OCI-LY3 (cell line): Measurements from ENCODE around the gene TUFT1.

ENCODE experiments used
- H2AFZ ChIP-seq: fragments of 200-600, 300-600 bp; shearing (Covaris generic); 2 replicates; pipeline ENCODE4 v1.6.0; 2014; ENCODE audit warnings: antibody characterized with exemption, low read depth, low read length
- H3K27ac ChIP-seq: fragments of 200-600, 300-600 bp; sonication (generic); 2 replicates; pipeline ENCODE4 v1.5.1; 2014; ENCODE audit warnings: mild to moderate bottlenecking, low read length, moderate library complexity, mixed read lengths
- H3K27me3 ChIP-seq: fragments of 200-600, 300-600 bp; sonication (generic); 2 replicates; pipeline ENCODE4 v1.6.1; 2014; ENCODE audit warnings: low read depth, low read length, mixed read lengths
- H3K36me3 ChIP-seq: fragments of 200-600, 300-600 bp; sonication (generic); replicated peaks from 2 replicates; pipeline ENCODE3; 2014; ENCODE audit warnings: low read depth, low read length, mixed read lengths
- H3K4me1 ChIP-seq: fragments of 300-600, 200-600 bp; sonication (generic); 2 replicates; pipeline ENCODE4 v1.6.1; 2014; ENCODE audit warnings: low read length, mixed read lengths
- H3K4me2 ChIP-seq: fragments of 200-600, 300-600 bp; sonication (generic); 2 replicates; pipeline ENCODE4 v1.6.1; 2014; ENCODE audit warnings: low read length, mixed read lengths
- H3K4me3 ChIP-seq: fragments of 300-600, 200-600 bp; sonication (generic); 2 replicates; pipeline ENCODE4 v1.5.1; 2014; ENCODE audit warnings: antibody characterized with exemption, mild to moderate bottlenecking, low read length, moderate library complexity
- H3K79me2 ChIP-seq: fragments of 300-600, 200-600 bp; shearing (Covaris generic); 2 replicates; pipeline ENCODE4 v1.6.1; 2014; ENCODE audit warnings: mild to moderate bottlenecking, low read length, mixed read lengths
- H3K9ac ChIP-seq: fragments of 300-600, 200-600 bp; shearing (Covaris generic); 2 replicates; pipeline ENCODE4 v1.6.0; 2014; ENCODE audit warnings: mild to moderate bottlenecking, low read length, moderate library complexity
- H3K9me3 ChIP-seq: fragments of 200-600, 300-600 bp; shearing (Covaris generic); 2 replicates; pipeline ENCODE4 v1.6.1; 2014; ENCODE audit warnings: low read length, mixed read lengths; ENCODE audit not compliant: insufficient read depth
- H4K20me1 ChIP-seq: fragments of 200-600, 300-600 bp; sonication (generic); 2 replicates; pipeline ENCODE4 v1.6.1; 2016; ENCODE audit warnings: low read length, mixed read lengths; ENCODE audit not compliant: insufficient read depth
- EZH2phosphoT487 ChIP-seq: fragments of 200-600 bp; shearing (Covaris generic); IDR thresholded peaks from 2 replicates; pipeline ENCODE4 v1.6.1; 2018; ENCODE audit warnings: antibody characterized with exemption, mixed run types, low read depth
- TF ChIP-seq, protein P1 (sequence below): fragments of 200-600, 300-600 bp; sonication (generic); IDR thresholded peaks from 2 replicates; pipeline ENCODE4 v1.5.1; 2014; ENCODE audit warnings: antibody characterized with exemption, low read length, low read depth

Gene TUFT1

GRCh38 chr1:151553659-151554058 is 13.6 kb downstream of the TUFT1 start:
- no peak for TF ChIP-seq EZH2phosphoT487
- TF ChIP-seq, protein P1, sequence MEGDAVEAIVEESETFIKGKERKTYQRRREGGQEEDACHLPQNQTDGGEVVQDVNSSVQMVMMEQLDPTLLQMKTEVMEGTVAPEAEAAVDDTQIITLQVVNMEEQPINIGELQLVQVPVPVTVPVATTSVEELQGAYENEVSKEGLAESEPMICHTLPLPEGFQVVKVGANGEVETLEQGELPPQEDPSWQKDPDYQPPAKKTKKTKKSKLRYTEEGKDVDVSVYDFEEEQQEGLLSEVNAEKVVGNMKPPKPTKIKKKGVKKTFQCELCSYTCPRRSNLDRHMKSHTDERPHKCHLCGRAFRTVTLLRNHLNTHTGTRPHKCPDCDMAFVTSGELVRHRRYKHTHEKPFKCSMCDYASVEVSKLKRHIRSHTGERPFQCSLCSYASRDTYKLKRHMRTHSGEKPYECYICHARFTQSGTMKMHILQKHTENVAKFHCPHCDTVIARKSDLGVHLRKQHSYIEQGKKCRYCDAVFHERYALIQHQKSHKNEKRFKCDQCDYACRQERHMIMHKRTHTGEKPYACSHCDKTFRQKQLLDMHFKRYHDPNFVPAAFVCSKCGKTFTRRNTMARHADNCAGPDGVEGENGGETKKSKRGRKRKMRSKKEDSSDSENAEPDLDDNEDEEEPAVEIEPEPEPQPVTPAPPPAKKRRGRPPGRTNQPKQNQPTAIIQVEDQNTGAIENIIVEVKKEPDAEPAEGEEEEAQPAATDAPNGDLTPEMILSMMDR: no peak
- Histone ChIP-seq H3K4me2 (no peak overlapping the region), H3K9ac (no peak overlapping the region), H3K4me1 (no peaks in the 10 kb centered on the region), H2AFZ (no peak overlapping the region), H3K27me3 (0 out of 2 replicates have a peak, but pooled peaks cover 6% of the 10 kb centered on the region), H3K9me3 (no peaks in the 10 kb centered on the region), H3K4me3 (no peak overlapping the region), H3K79me2 (no peaks in the 10 kb centered on the region), H3K36me3 (no peaks in the 10 kb centered on the region), H3K27ac (no peak overlapping the region), H4K20me1 (no peaks in the 10 kb centered on the region)

- Histone ChIP-seq H3K9me3 (no peaks in the 10 kb centered on the region), H3K27ac (no peak overlapping the region), H3K36me3 (no peaks in the 10 kb centered on the region), H3K79me2 (no peaks in the 10 kb centered on the region), H3K4me1 (no peaks in the 10 kb centered on the region), H3K4me3 (no peak overlapping the region), H4K20me1 (no peaks in the 10 kb centered on the region), H2AFZ (no peak overlapping the region), H3K4me2 (no peak overlapping the region), H3K27me3 (peaks cover 10% of the 10 kb centered on the region), H3K9ac (no peak overlapping the region)
- TF ChIP-seq, protein P1: no peak
- no peak for TF ChIP-seq EZH2phosphoT487
These were observed 15.9 kb downstream of the TUFT1 start for GRCh38 chr1:151556052-151556451.

- Histone ChIP-seq H3K79me2 (no peaks in the 10 kb centered on the region), H3K4me2 (no peak overlapping the region), H2AFZ (no peak overlapping the region), H3K9me3 (no peaks in the 10 kb centered on the region), H3K27ac (no peak overlapping the region), H3K4me3 (no peak overlapping the region), H3K4me1 (no peaks in the 10 kb centered on the region), H3K9ac (no peak overlapping the region), H3K27me3 (peaks cover 17% of the 10 kb centered on the region), H4K20me1 (no peaks in the 10 kb centered on the region), H3K36me3 (no peaks in the 10 kb centered on the region)
- TF ChIP-seq, protein P1: no peak
- no peak for TF ChIP-seq EZH2phosphoT487
These were observed 22.6 kb downstream of the TUFT1 start for GRCh38 chr1:151562661-151563060.

DNA sequence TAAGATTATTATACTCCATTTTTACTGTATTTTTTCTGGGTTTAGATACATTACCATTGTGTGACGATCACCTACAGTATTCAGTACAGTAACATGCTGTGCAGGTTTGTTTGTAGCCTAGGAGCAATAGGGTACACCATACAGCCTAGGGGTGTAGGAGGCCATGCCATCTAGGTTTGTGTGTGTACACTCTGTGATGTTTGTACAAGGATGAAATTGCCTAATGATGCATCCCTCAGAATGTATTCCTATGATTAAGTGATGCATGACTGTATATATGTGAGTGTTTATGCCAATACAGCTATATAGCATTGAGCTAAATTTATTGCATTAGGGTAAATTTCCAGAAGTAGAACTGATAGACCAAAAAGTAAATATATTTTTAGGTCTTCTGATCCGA is 23.3 kb downstream of the TUFT1 start:
- Histone ChIP-seq H3K4me1 (no peaks in the 10 kb centered on the region), H3K9ac (no peak overlapping the region), H3K4me3 (no peak overlapping the region), H3K9me3 (no peaks in the 10 kb centered on the region), H4K20me1 (no peaks in the 10 kb centered on the region), H3K27me3 (peaks cover 17% of the 10 kb centered on the region), H3K79me2 (no peaks in the 10 kb centered on the region), H3K27ac (no peak overlapping the region), H2AFZ (no peak overlapping the region), H3K4me2 (no peak overlapping the region), H3K36me3 (no peaks in the 10 kb centered on the region)
- no peak for TF ChIP-seq EZH2phosphoT487
- TF ChIP-seq, protein P1: no peak
